Stimulated activated CD8-positive, alpha-beta memory T cell treated with anti-CD3 and anti-CD28 coated beads, Interleukin-12 subunit alpha, Interleukin-12 subunit beta, amount 100 ng/mL, for 4 hours (primary cell): ENCODE measurements around the gene EEF1G.
"Not testable (repeated sequence)": the region's sequence is repeated elsewhere in the genome, so short reads cannot be mapped to it uniquely, and the experiment has no call there.

Experiments
- DNase-seq: peaks from one replicate; pipeline ENCODE4 v3.0.0-alpha.2; 2020; ENCODE audit warnings: low read depth

The EEF1G gene

DNA sequence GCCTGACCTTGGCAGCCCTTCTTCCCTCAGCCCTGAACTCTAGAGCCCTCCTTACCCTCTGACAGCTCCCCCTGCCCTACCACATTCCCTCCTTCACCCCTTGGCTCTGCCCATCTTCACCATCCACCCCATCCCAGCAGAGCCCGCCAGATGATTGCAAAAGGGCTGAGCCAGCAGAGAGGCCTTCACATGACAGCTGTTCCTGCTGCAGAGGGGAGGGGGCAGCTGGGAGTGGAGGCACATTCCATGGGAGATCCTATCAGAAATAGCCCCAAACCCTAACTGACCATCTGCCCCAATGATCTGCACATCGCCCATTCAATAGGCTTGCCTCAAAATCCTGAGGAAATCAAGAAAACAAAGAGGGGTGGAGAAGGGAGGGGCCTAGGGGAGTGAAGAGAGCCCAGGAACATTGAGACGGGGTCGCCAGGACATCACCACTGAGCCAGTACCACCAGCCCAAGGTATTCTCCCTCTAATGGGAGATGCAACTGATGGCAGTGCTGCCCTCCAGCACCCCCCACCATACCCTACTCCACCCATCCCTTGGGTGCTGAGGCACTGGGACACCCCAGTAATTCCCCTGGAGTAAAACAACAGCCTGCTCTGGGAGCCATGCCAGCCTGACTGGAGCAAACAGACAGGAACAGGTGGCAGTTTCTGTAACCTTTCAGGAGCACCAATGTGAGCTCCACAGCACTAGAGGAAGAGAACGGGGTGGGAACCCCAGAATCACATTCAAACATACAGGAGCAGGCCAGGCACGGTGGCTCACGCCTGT lies 19.1 kb downstream of the EEF1G start:
- DNase-seq, result no peak

DNA sequence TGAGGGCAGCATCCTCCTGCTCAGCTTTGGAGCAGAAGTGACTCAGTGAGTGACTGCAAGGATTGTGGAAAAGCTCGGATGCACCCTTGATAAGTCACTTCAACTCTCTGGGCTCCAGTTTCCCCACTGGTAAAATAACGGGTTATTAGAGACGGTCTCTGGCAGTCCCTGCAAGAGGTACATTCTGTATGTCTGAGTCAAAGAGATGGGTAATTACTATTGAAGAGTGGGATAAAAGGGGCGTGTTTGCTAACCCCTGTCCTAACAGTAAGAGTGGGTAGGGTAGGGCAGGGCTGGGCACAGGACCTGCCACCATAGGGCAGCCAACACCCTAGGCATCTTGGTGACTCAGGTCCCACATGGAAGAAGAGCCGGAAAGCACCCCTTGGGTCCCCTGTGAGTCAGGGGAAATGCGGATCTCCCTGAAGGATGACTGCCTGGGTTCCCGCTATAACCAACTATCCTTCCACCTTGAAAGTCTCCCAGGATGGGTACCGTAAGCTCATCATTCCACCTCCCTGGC lies 19.8 kb downstream of the EEF1G start:
- DNase-seq, result no peak

DNA sequence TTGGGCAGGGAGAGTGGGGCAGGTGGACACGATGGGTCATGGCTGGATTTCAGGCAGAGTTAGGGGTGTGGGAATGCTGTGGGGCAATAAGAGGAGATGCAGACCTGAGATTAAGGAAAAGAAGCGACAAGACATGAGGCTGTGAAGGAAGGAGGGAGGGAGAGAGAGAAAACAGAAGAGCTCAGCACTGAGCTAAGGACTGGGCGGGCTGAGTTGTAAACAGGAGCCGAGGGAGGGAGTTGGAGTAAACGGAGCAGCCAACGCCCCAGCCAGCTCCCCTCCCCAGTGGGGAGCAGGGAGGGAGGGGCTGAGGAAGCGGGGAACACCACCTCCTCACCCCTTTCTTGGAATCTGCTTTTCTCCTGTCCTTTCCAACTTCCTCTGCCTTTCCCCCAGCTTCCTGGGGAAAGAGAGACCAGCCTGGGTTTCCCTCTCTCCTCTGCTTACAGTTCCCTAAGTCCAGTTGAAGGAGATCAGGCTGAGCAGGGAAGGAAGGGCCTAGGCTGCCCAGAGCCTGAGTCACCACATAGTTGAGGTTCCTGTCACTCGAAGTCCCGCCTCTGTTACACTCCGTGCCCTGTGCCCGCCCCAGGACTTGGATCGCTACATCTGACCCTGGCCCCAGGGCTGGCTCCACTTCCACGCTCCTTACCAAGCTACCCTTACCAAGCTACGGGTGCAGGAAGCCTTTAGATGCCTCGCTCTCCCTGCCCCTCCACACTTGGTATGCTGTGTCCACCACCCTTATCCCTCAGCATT lies 20.4 kb downstream of the EEF1G start:
- DNase-seq, result no peak

DNA sequence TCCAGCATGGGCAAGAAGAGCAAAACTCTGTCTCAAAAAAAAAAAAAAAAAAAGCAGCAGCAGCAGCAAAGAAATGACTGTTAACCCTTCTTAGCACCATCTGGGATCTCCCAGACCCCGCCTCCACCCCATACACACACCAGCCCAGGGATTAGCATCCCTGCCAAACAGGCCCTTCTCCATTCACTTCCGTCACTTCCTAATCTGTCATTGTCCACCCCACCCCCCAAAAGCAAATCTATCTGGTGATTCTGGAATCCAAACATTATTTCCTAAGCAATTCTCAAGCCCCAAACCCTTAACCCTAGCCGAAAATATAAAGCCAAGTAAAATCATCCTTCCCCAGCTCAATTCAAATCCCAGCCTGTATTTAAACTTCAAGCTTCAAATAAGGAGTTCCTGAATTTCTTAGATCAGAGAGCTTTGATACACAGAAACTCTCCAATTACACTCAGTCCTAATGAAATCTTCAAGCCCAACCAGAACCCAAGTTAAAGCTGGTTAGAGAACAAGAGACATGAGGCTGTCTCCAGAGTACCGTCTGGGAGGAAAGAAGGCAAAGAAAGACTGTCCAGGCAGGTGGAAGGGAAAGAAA lies 21.1 kb downstream of the EEF1G start:
- no peak for DNase-seq

DNA sequence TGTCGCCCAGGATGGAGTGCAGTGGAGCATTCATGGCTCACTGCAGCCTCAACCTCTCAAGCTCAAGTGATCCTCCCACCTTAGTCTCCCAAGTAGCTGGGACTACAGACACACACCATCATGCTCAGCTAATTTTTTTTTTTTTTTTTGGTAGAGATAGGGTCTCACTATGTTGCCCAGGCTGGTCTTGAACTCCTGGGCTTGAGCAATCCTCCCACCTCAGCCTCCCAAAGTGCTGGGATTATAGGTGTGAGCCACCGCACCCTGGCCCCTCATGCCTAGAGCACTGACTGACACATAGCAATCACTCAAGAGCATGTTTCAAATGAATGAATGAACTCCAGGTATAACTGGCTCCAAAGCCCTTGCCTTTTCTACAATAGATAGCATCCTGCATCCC lies 23.2 kb downstream of the EEF1G start:
- not testable (repeated sequence) for DNase-seq

DNA sequence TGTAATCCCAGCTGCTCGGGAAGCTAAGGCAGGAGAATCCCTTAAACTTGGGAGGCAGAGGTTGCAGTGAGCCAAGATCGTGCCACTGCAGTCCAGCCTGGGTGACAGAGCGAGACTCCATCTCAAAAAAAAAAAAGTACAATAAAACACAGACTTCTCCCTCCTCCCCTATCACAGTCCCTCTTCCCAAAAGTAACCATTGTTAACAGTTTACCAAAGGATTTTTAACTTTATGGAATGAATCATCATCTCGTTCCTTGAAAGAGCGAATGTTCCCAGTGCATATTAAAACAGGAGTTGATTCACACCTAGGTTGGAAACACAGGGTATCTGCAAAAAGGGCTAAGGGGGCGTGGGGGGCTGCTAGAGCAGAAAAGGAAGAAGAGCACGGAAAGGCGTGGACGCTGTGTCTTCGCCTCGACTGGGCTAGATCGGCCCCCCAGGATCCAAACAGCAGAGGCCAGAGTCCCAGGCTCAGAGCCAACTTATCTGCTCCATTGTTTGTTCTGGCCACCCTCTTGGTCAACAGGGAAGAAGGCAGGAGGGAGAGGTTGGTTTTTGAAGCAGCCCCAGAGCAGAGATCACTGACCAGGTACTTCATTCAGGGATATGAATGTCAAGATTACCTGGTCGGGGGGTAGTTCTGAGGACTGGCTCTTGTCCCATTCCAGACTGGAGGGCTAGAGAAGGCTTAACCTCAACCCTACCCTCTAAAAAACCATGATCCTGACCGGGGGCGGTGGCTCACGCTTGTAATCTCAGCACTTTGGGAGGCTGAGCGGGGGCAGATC lies 25.0 kb downstream of the EEF1G start:
- no peak for DNase-seq

DNA sequence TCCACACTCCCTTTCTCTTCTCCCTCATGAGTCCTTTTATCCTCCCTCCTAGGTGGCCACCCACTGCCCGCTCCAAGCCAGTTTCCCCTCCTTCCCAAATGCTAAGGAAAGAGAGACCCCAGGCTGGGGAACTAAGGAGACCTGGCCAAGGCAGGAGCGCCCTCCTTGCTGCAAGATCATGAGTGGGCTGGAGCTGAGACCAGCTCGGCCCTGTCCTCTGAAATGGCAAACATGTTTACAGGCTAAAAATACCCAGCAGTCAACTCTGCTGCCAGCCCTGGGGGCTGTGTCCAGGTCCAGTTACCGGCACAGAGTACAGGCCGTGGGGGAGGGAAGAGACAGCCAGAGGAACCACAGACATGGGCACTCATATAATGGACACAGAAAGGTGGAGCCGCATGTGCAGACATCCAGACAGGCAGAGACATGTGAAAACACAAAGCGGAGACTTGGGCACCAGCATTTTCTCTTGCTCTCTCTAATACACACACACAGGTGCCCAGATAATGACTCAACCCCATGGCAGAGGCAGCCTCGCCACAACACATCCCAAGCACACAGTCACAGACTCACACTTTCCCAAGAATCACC lies 25.9 kb downstream of the EEF1G start:
- DNase-seq, result no peak

DNA sequence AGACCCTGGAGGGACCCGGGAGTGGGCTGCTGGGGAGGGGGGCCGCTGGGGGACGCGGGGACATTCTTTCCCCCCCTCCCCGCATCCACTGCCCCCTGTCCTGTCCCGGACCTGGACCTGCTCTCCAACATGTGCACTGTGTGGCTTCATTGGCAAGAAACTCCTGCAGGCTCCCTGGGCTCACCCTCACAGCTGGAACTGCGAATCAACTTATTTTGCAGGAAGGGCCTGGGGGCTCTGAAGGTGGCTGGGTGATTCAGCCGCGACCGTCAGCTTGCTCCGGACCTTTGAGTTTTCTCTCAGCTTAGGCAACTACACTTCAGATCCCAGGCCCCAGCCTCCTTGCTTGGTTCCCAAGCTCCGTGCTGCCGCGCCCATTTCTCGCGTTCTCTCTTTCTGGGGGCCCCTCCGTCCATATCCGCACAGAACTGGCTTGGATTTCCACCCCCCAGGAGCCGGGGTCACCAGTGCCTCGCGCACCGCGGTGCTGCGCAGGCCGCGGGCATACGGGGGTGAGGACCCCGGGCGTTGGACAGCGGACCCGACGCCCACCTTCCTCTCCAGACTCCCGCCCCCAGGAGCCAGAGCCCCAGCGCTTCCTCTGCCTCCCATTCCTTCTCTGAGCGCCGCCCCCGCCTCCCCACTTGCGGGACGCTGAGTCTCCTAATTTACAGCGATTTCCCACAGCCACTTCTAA lies 26.6 kb downstream of the EEF1G start:
- DNase-seq, result no peak

DNA sequence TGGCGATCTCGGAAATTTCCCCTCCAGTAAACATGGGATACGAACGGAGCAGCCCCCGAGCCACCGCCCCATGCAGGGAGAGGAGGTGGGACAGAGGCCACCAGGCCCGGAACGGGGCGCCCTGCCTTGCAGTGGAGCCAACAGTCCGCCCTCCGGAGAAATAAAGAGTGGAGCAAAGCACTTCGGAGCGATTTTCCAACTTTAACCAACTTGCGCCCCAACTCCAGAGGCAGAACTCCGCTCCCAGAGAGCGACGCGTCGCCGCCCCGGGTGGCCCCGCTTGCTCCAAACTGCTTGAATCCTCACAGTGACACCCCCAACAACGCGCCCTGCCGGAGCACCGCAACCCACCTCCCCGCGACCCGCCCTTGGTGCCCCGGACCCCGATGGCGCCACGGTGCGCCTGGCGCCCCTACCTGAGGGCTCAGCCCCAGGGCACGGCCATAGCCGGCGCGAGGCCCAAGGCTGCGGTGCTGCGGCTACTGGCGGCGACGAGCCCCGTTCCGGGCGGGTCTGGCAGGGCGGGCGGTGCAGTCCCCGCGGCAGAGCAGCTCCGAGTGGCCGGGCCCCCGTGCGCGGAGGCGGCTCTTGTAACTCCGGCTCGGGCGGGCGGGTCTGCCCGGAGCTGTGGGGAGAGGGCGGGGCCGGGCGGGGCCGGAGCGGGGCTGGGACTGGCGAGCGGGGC lies 27.3 kb downstream of the EEF1G start, which contains the start of gene AHNAK:
AHNAK (minus strand) TSS at position 563 of the 685 bp plus-strand sequence. CDS start 10,708 bp downstream, outside the sequence.
- no peak for DNase-seq

DNA sequence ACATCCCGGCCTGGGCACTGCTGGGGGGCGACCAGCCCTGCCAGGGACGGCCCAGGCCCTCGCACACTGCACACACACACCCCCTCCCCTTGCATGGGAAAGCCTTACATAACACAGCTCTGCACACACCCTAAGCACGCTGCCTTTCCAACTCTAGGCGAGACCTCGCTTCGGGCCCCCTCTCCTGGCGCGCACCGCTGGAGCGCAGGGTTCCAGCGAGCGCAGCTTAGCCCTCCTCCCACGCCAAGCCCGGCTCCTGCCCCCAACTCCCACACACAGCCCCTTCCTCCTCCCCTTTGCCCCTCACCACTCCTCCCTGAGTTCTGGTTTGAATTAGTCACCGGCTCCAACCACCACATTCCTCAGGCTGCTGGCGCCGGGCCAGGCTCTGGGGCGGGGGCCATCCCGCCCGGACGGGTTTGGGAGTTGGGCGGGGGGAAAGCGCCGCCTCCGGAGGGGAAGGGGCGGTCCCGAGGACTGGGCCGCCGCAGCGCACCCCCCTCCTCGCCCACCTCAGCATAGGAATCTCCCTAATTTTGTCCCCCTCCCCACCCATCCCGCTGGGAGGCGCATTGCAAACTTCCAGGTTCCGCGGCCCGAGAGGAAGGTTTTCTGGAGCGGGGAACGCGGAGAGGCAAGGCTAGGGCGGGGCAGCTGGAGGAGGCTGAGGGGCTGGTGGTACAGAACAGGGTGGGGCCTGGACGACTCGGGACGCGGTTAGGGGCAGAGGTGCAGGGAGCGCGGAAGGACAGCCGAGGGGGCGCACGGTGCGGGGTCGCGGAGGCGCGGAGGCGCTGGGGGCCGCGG lies 28.1 kb downstream of the EEF1G start:
- DNase-seq, result no peak

DNA sequence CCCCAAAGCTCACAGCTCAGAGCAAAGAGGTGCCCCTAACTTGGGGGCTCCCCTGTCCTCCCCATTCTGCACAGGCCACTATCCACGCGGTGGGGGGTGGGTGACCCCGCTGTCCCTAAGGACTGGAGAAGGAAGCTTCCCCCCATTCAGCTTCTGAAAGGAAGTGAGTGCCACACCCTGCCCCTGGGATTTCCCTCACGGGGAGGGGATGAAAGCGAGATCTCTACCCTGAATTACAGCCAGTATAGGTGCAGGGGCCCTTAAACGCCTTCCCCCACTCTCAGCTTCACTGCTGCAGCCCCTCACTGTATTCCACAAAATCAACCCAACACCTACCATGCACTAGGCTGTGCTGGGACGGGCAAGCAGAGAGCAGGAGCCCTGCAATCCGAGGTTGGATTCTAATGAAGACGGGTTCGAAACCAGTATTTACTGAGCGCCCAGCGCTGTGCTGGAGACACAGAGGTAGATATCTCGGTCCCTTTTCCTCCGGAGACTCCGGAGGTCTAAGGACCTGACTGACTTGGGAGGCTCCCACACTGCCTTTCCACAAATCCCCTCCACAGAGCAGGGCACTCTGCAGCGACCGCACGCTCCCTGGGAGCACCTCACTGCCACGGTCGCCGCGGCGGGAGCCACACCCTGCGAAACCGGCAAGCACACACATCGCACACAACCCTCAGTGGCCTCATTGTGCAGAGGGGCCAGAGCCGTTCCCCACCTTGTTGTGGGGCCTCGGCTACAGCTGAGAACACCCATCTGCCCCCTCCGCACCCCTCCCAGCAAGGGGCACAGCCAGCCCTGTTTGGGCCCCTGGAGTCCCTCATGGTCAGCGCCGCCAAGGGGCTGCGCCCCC lies 28.9 kb downstream of the EEF1G start:
- no peak for DNase-seq

DNA sequence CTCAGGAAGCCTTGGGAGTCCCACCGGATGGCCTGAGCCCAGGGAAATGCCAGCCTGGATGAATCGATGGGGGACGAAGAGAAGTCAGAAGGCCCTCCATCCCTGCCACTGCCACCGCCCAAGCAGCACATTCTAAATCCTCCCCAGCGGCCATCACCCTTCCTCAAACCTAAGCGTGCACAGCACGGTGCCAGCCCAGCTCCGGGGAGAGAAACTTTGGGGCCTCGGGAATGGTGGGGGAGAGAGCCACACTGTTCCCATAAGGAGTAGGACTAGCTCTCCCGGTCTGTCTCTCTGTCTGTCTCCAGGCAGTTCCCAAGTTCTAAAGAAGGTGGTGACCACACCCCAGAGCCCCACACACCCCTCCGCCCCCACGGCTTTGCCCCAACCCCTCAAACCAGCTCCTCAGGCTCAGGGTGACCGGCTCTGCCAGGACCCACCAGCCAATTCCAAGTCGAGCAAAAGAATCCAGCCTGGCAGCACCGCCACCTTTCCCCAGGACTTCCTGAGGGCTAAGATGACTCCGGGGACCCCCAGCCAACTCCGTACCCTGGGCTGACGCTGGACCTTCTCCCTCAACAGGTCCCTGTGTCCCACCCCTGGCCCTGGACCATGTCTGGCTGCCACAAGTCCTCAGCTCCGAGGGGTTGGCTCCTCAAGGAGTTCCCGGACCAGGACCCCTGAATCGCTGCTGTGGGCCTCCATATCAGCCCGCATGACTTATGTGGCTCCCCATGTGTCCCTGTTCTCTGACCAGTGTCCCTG lies 29.8 kb downstream of the EEF1G start:
- DNase-seq, result no peak

DNA sequence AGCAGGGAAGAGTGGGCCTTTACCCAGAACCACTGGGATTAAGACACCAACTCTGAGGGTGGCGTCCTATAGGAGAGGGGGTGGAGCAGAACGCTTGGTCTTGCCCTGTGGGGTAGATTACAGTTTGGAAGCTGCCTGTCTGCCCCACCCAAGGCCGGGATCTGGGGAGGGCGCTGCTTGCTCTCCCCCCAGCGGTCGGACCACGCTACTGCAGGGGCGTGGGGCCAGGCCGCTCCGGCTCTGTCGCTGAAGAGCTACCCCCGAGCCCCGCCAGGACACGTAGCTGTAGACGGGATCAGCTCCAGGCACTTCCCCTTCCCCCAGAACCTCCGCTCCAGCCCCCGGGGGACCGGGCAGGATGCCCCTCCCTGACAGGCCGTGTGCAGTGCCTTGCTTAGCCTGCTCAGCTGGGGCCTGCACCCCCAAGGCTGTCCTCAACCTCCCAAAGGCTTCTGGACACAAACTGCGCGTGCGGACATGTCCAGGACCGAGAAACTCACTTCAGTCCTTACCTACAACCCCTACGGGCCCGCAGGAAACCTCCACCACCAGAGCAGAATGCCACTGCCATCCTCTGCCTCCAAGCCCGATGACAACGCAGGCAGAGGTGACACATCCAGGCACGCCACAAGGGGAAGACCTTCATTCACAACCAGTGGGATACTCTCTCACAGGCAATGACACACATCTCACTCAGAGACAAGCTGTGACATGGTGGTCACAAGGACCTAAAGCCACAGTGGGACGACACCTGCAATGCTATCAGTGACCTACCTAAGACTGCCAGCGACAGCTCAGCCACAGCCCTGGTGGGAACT lies 30.7 kb downstream of the EEF1G start:
- DNase-seq, result no peak

DNA sequence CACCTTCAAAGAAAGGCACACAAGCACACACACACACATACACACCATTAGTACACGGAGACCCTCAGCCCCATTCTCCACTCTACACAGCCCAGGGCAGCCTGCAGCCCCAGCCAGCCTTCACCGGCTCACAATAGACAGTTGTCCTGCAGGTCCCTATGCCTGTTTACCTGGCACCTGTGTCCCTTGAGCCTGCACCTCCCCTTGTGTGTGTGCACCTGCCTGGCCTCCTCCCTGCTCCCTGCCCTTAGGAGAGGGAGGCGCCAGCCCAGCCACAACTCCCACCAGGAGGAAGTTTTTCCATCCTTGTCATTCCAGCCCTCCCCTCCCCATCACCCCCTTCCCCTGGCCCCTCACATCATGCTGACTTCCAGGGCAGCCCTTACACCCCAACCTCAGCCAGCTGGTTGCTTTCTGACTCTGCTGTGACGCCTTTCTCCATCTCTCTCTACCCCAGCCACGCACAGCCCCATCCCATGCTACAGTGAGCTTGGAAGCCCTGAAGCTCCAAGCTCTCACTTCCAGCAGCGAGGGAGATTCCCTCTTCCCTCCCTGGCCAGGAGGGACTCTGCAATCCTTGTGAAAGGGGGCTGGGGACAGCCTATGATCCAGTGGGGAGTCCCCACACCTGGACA lies 31.5 kb downstream of the EEF1G start:
- DNase-seq, result no peak

DNA sequence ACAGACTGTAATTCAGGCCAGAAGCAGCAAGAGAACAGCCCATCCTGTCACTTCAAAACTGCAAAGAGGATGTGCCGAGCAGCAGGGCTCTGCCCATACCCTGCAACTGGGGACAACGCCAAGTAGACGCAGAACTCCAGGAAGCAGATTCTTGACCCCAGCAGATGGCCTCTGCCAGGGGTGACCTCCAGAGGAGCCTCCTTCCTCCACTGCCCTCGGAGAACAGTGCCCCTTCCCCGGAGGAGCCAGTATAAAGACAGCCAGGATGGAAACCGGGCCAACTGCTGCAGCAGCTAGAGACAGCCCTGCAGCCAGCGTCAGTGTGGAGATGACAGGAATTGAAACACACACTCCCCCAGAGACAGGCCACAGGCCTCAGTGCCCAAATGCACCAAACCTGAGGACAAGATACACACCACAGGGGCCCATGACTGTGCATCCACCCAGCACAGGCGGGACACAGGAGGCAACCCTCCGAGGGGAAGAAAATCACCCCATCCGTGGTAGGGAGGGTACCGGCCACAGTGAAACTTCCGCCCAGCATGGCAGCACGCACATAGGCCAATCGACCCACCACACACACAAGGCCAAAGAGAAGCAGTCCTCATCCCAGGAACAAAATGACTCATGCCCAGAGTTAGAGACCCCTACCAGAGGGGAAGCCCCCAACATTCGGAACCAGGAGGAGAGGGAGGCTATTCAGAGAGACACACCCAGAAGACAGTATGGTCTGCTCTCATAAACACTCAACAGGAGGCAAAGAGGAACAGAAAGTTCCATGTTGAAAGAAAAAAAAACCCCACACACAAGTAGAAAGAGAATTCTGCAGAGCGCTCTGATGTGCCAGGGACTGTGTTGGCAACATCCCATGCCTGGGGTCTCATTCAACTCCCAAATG lies 32.6 kb downstream of the EEF1G start:
- no peak for DNase-seq
